GM23248 (cell line): Measurements from ENCODE around the gene MIA2. TPM values are rescaled to one million over a fixed set of nuclear protein-coding genes. Genes with fewer than 3 reads are reported as not detected.

ENCODE experiments used
- DNase-seq: peaks from one replicate; pipeline ENCODE4 v3.0.0-alpha.2; 2015
- H2AFZ ChIP-seq: fragments of 200-600 bp; sonication (generic); 2 replicates; pipeline ENCODE4 v1.6.1; 2016; ENCODE audit warnings: antibody characterized with exemption
- H3F3A ChIP-seq: fragments of 200-600 bp; sonication (generic); 2 replicates; pipeline ENCODE4 v1.6.1; 2016; ENCODE audit warnings: mild to moderate bottlenecking, antibody characterized with exemption, mixed run types; ENCODE audit not compliant: insufficient read depth
- H3K27ac ChIP-seq: fragments of 200-600 bp; sonication (generic); 2 replicates; pipeline ENCODE4 v1.5.1; 2016; ENCODE audit warnings: mild to moderate bottlenecking
- H3K27me3 ChIP-seq: fragments of 200-600 bp; sonication (generic); replicated peaks from 2 replicates; pipeline ENCODE4 v1.6.1; 2016; ENCODE audit warnings: mild to moderate bottlenecking; ENCODE audit not compliant: insufficient read depth
- H3K36me3 ChIP-seq: fragments of 200-600 bp; sonication (generic); 2 replicates; pipeline ENCODE4 v1.6.1; 2016; ENCODE audit warnings: low read depth, mild to moderate bottlenecking
- H3K4me1 ChIP-seq: fragments of 200-600 bp; sonication (generic); 2 replicates; pipeline ENCODE4 v1.6.1; 2016; ENCODE audit warnings: mild to moderate bottlenecking; ENCODE audit not compliant: insufficient read depth
- H3K4me2 ChIP-seq: fragments of 200-600 bp; sonication (generic); one replicate; pipeline ENCODE4 v1.6.1; 2016; ENCODE audit warnings: mild to moderate bottlenecking; ENCODE audit not compliant: unreplicated experiment
- H3K4me3 ChIP-seq: fragments of 200-600 bp; sonication (generic); 2 replicates; pipeline ENCODE4 v1.5.1; 2016; ENCODE audit warnings: mild to moderate bottlenecking
- H3K79me2 ChIP-seq: fragments of 200-600 bp; sonication (generic); 2 replicates; pipeline ENCODE4 v1.6.1; 2016; ENCODE audit warnings: mild to moderate bottlenecking; ENCODE audit not compliant: insufficient read depth
- H3K9ac ChIP-seq: fragments of 200-600 bp; sonication (generic); 2 replicates; pipeline ENCODE4 v1.6.1; 2016; ENCODE audit warnings: mild to moderate bottlenecking
- H3K9me2 ChIP-seq: fragments of 200-600 bp; sonication (generic); 2 replicates; pipeline ENCODE4 v1.6.1; 2016; ENCODE audit warnings: mixed run types, mild to moderate bottlenecking, moderate library complexity; ENCODE audit not compliant: insufficient read depth
- H3K9me3 ChIP-seq: fragments of 200-600 bp; sonication (generic); one replicate; pipeline ENCODE4 v1.6.1; 2017; ENCODE audit warnings: low read depth
- H4K20me1 ChIP-seq: fragments of 200-600 bp; sonication (generic); 2 replicates; pipeline ENCODE4 v1.6.0; 2016; ENCODE audit not compliant: insufficient read depth
- EZH2 ChIP-seq: fragments of 200-600 bp; sonication (generic); IDR thresholded peaks from 2 replicates; pipeline ENCODE4 v1.6.1; 2018; ENCODE audit warnings: antibody characterized with exemption, mild to moderate bottlenecking; ENCODE audit not compliant: insufficient read depth, poor library complexity, severe bottlenecking
- EZH2phosphoT487 ChIP-seq: fragments of 200-600 bp; sonication (generic); IDR thresholded peaks from 2 replicates; pipeline ENCODE4 v1.6.1; 2018; ENCODE audit warnings: antibody characterized with exemption, moderate library complexity, mild to moderate bottlenecking, low read depth; ENCODE audit not compliant: insufficient read depth
- WGBS, 2 experiments: methylation state at CpG; one replicate each; pipeline ENCODE4 v1.1.6; 2015 to 2017; ENCODE audit warnings: low lambda C conversion rate in 2 of 2, low coverage in 1 of 2; ENCODE audit errors: missing lambda C conversion rate in 2 of 2; 5-methylcytosine and 5-hydroxymethylcytosine counted together
- in situ Hi-C: fragments of 300-500 bp; cut with MboI; formaldehyde crosslinking; loops from 2 replicates; pipeline ENCODE4 v1.15.0; 2020
- polyA plus RNA-seq: library from polyadenylated mRNA; unstranded; fragments of >200 nt; fragmentation: Nextera tagmentation; extraction: Ambion mirVana; gene quantifications from 2 replicates; pipeline ENCODE4 v1.2.1, GENCODE V29; 2016
- total RNA-seq: library from RNA; depleted of rRNA; stranded (reverse); fragments of >200 nt; shearing (Covaris generic); gene quantifications from 2 replicates; pipeline ENCODE4 v1.2.3, GENCODE V29; 2014

MIA2 gene
- total and polyA plus RNA-seq, 2 experiments from 2014 or later, result 16.2 to 21.4 TPM

DNA sequence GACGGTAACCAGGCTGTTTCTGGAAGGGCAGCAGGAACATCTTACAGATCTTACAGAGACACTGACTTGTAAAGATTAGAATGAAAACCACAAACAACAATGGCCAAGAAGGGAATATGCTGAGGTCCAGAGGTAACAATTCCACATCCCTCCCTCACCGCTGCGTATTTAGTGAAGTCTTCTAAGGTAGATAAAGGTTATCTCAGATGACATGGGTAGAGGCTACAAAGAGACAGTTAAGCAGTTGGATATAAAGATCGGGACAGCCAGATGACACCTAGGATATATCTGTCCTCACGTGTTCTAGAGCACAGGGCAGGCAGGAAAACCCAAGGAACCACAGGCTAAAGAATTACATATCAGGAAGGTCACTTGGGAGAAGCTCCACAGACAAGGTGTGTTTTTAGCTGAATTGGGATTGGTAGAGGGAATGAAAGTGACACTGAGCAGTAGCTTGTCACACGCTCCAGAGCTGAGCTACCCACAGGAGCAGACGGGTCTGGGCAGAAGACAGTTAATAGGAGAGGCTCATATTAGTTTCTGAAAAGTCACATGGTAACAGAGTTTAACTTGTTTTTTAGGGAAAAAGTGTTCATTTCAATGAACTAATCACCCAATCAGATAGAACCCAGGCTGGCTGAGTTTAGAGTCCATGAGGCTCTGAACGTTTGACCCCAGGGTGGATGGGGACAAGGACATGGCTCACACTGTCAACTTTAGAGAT, 83.3 kb downstream of the MIA2 start:
- 90 to 97% methylated on average over 8 of the region's 8 CpGs for WGBS, 2 experiments
- DNase-seq, result no peak
- no peaks in the 10 kb centered on the region for H3K9me3 ChIP-seq
- H3K9me2 ChIP-seq, result no peaks in the 10 kb centered on the region
- H3K4me3 ChIP-seq, result no peak overlapping the region
- H3K27ac ChIP-seq, result no peak overlapping the region
- peaks cover 34% of the 10 kb centered on the region for H3K36me3 ChIP-seq
- H2AFZ ChIP-seq, result no peak overlapping the region
- H3K4me2 ChIP-seq, result no peak overlapping the region
- H3K79me2 ChIP-seq, result peaks cover 6% of the 10 kb centered on the region; the same call in 1 of the 2 replicates
- no peaks in the 10 kb centered on the region for H4K20me1 ChIP-seq
- H3K9ac ChIP-seq, result no peak overlapping the region
- in situ Hi-C loops, result no loop called here
- no peaks in the 10 kb centered on the region for H3K27me3 ChIP-seq
- H3F3A ChIP-seq, result no peaks in the 10 kb centered on the region
- H3K4me1 ChIP-seq, result no peaks in the 10 kb centered on the region
- no peak for TF ChIP-seq EZH2phosphoT487
- no peak for TF ChIP-seq EZH2

DNA sequence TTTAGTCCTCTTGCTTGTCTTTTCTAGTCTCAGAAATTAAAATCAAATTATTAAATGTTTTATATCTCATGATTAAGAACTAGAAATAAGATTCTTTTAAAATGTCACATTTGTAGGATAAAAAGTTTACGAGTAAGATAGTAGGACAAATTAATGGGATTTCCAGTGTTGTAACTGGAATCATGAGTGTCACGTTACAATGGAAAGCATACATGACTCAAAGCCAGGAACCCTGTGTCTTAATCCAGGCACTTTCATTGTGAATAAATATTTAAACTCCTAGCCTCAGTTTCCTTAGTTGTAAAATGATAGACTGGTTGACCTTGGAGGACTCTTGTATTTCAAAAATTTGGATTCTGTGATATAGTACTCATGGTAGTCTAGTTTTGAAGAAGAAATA, 84.9 kb downstream of the MIA2 start:
- in situ Hi-C loops, result no loop called here
- Histone ChIP-seq H3K4me1 (peaks cover 12% of the 10 kb centered on the region), H3K27ac (no peak overlapping the region), H3K9me3 (no peaks in the 10 kb centered on the region), H3K9ac (no peak overlapping the region), H3K79me2 (peaks cover 6% of the 10 kb centered on the region; the same call in 1 of the 2 replicates), H3K36me3 (peaks cover 24% of the 10 kb centered on the region), H3F3A (0 out of 2 replicates have a peak, but pooled peaks cover 8% of the 10 kb centered on the region), H4K20me1 (no peaks in the 10 kb centered on the region), H2AFZ (no peak overlapping the region), H3K9me2 (no peaks in the 10 kb centered on the region), H3K27me3 (no peaks in the 10 kb centered on the region), H3K4me2 (no peak overlapping the region), H3K4me3 (no peak overlapping the region)
- TF ChIP-seq EZH2phosphoT487, result no peak
- no peak for TF ChIP-seq EZH2
- DNase-seq, result no peak
- 96% methylated on average over 2 of the region's 2 CpGs for WGBS, 2 experiments

DNA sequence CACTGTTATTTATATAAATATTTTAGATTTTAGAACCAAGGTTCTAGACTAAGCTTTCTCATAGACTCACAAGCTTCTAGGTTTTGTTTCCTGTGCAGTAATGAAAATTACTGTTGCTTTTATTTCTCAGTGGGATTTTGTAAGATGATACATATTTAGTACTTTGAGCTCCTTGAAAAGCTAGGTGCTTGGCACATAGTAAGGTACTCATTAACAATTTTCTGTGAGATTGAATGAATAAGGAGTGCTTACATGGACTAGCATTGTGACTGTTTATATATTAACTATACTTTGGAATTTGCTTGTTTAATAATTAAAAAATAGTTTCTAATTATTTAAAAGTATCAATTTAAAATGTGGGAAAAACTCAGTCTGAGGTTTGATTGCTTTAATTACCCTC, 85.7 kb downstream of the MIA2 start:
- H3K9ac ChIP-seq, result no peak overlapping the region
- H3K27me3 ChIP-seq, result no peaks in the 10 kb centered on the region
- no peaks in the 10 kb centered on the region for H3K9me3 ChIP-seq
- TF ChIP-seq EZH2phosphoT487 (no peak), EZH2 (no peak)
- no peak overlapping the region for H2AFZ ChIP-seq
- H3K4me1 ChIP-seq, result peaks cover 14% of the 10 kb centered on the region
- no peak overlapping the region for H3K4me3 ChIP-seq
- in situ Hi-C loops, result no loop called here
- H3K27ac ChIP-seq, result no peak overlapping the region
- no peaks in the 10 kb centered on the region for H3K9me2 ChIP-seq
- no peaks in the 10 kb centered on the region for H4K20me1 ChIP-seq
- no peaks in the 10 kb centered on the region for H3K79me2 ChIP-seq
- H3K36me3 ChIP-seq, result peaks cover 23% of the 10 kb centered on the region
- no peak overlapping the region for H3K4me2 ChIP-seq
- H3F3A ChIP-seq, result 0 out of 2 replicates have a peak, but pooled peaks cover 8% of the 10 kb centered on the region
- DNase-seq, result no peak

DNA sequence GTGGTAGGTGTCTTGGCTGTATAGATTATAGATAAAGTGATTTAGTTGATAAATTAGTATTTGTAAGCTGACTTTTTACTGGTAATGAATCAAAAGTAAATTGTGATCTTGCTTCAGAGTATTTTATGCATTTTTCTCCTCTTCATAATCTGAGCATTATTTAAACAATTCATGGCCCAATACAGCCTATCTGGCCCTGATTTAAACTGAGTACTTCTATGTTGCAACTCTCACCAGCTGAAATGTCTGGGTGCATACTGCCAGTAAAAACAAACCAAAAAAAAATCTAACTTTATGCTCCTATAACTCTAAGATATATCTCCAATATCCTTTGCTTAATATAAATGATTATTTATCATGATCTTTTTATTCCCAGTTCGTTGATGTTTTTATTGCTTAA, 86.6 kb downstream of the MIA2 start:
- H3K9me2 ChIP-seq, result no peaks in the 10 kb centered on the region
- H3K4me1 ChIP-seq, result peaks cover 14% of the 10 kb centered on the region
- no peak overlapping the region for H2AFZ ChIP-seq
- H3K27ac ChIP-seq, result no peak overlapping the region
- H3K9me3 ChIP-seq, result no peaks in the 10 kb centered on the region
- TF ChIP-seq EZH2 (no peak), EZH2phosphoT487 (no peak)
- in situ Hi-C loops, result no loop called here
- WGBS, 2 experiments, result 100% methylated on average over 1 of the region's 1 CpG
- H3K4me3 ChIP-seq, result no peak overlapping the region
- H4K20me1 ChIP-seq, result no peaks in the 10 kb centered on the region
- H3K9ac ChIP-seq, result no peak overlapping the region
- H3K36me3 ChIP-seq, result peaks cover 23% of the 10 kb centered on the region
- no peak overlapping the region for H3K4me2 ChIP-seq
- H3F3A ChIP-seq, result 0 out of 2 replicates have a peak, but pooled peaks cover 8% of the 10 kb centered on the region
- no peaks in the 10 kb centered on the region for H3K27me3 ChIP-seq
- peak; percentile 13 for DNase-seq
- H3K79me2 ChIP-seq, result no peaks in the 10 kb centered on the region

DNA sequence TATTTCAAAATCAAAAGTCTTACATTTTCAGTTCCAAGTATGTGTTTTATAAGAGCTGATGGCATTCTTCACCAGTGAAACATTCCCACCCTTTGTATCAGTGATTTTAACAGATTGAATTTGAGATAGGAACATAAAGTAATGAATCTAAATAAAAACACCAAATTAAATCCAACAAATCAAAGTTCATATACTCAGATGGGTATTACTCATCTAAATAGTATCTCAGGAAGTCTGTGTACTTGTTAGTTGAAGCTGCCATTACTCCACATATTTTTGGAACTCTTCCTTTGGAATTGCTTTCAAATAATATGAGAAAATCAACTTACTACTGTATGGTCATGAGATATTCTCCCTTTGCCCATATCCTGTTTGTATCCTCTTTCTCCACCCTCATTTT, 89.1 kb downstream of the MIA2 start:
- no peak overlapping the region for H3K4me2 ChIP-seq
- peak; percentile 14 for DNase-seq
- H3K27ac ChIP-seq, result no peak overlapping the region

More for the DNA sequence above, 89.1 kb downstream of the MIA2 start:
- Histone ChIP-seq H3F3A (0 out of 2 replicates have a peak, but pooled peaks cover 8% of the 10 kb centered on the region), H3K9me2 (no peaks in the 10 kb centered on the region), H3K79me2 (no peaks in the 10 kb centered on the region), H3K9me3 (no peaks in the 10 kb centered on the region), H3K27me3 (no peaks in the 10 kb centered on the region), H3K4me3 (no peak overlapping the region), H4K20me1 (no peaks in the 10 kb centered on the region), H2AFZ (no peak overlapping the region), H3K9ac (no peak overlapping the region), H3K36me3 (peaks cover 24% of the 10 kb centered on the region), H3K4me1 (peaks cover 14% of the 10 kb centered on the region)
- TF ChIP-seq EZH2 (no peak), EZH2phosphoT487 (no peak)
- in situ Hi-C loops, result no loop called here
